K562 (cell line): ENCODE measurements around the gene PCDHGA5. TPM values are rescaled to one million over a fixed set of nuclear protein-coding genes. Genes with fewer than 3 reads are reported as not detected.

Source experiments
- ERF ChIP-seq: fragments of 450-650 bp; formaldehyde crosslinking; IDR thresholded peaks from 2 replicates; pipeline ENCODE4 v1.4.0; 2020; ENCODE audit warnings: mild to moderate bottlenecking, mixed read lengths
- MYC ChIP-seq, 2 experiments: fragments of 250-450 bp in 1 of 2; sonication (Bioruptor Pico) in 1 of 2; IDR thresholded peaks; 2 replicates each; pipeline versions ENCODE4 v1.5.1 to v1.6.1; 2012 to 2021; ENCODE audit warnings: low read depth in 2 of 2, borderline replicate concordance in 1 of 2, improper control_type of control experiment in 1 of 2, low read length in 1 of 2, mild to moderate bottlenecking in 1 of 2, moderate library complexity in 1 of 2
- OTX1 ChIP-seq: fragments of 450-650 bp; formaldehyde crosslinking; IDR thresholded peaks from 2 replicates; pipeline ENCODE4 v1.4.0; 2022; ENCODE audit warnings: mild to moderate bottlenecking
- PHF20 ChIP-seq: fragments of 450-650 bp; IDR thresholded peaks from 2 replicates; pipeline ENCODE4 v1.6.1; 2018; ENCODE audit not compliant: partially characterized antibody
- SMARCE1 ChIP-seq: fragments of 450-650 bp; IDR thresholded peaks from 2 replicates; pipeline ENCODE4 v1.7.1; 2016; ENCODE audit warnings: mild to moderate bottlenecking
- ZNF408 ChIP-seq: fragments of 250-450 bp; sonication (Bioruptor Pico); IDR thresholded peaks from 2 replicates; pipeline ENCODE4 v1.4.0; 2020; ENCODE audit warnings: low read depth, mild to moderate bottlenecking, moderate library complexity
- polyA plus RNA-seq, 8 experiments: library from polyadenylated mRNA; depleted of rRNA in 4 of 8; stranded (reverse) in 5 of 8; unstranded in 3 of 8; fragments of >200 nt; fragmentation: Nextera tagmentation in 2 of 8; fragmentation: Illumina TruSeq in 1 of 8; extraction: Ambion mirVana in 2 of 8; extraction: Trizol in 1 of 8; gene quantifications; 2 replicates each; pipeline versions ENCODE4 v1.2.1 to v1.2.3, GENCODE V29; 2011 to 2014; ENCODE audit warnings: inconsistent platforms in 1 of 8, missing spikeins in 1 of 8
- total RNA-seq, 7 experiments: library from RNA; depleted of rRNA in 6 of 7; stranded (reverse); fragments of >200 nt in 6 of 7; fragmentation: Illumina TruSeq in 2 of 7; extraction: Trizol in 2 of 7; gene quantifications; 2 replicates each; pipeline versions ENCODE4 v1.2.1 to v1.2.3, GENCODE V29; 2011 to 2021; ENCODE audit warnings: low replicate concordance in 1 of 7
- TF ChIP-seq, protein P1 (sequence below), 2 experiments: fragments of 450-650 bp in 1 of 2; sonication (generic) in 1 of 2; formaldehyde crosslinking in 1 of 2; IDR thresholded peaks; 2 replicates each; pipeline versions ENCODE4 v1.7.1 to v1.9.0; 2016 to 2022; ENCODE audit warnings: inconsistent platforms in 1 of 2, mild to moderate bottlenecking in 1 of 2, missing genetic modification reagents in 1 of 2
- TF ChIP-seq, protein P2 (sequence below), 2 experiments: fragments of 200-800 bp in 1 of 2; sonication (Bioruptor generic) in 1 of 2; sonication (generic) in 1 of 2; formaldehyde crosslinking in 1 of 2; IDR thresholded peaks in 1 of 2; conservative IDR thresholded peaks in 1 of 2; 2 replicates each; pipeline versions ENCODE4 v1.5.0 to v1.6.1; 2016 to 2020; ENCODE audit warnings: missing compliant biosample characterization in 1 of 2, missing genetic modification characterization in 1 of 2, missing genetic modification reagents in 1 of 2
- TF ChIP-seq, protein P3 (sequence below): fragments of 250-450 bp; sonication (Bioruptor Pico); IDR thresholded peaks from 2 replicates; pipeline ENCODE4 v1.4.0; 2020; ENCODE audit warnings: mild to moderate bottlenecking

PCDHGA5 gene
- total and polyA plus RNA-seq, 9 of the 15 experiments (the other 6 are each of a cell fraction or from before 2014, with no cell fraction given) = 0.01 to 0.18 (median 0.12) TPM; not detected in 1

DNA sequence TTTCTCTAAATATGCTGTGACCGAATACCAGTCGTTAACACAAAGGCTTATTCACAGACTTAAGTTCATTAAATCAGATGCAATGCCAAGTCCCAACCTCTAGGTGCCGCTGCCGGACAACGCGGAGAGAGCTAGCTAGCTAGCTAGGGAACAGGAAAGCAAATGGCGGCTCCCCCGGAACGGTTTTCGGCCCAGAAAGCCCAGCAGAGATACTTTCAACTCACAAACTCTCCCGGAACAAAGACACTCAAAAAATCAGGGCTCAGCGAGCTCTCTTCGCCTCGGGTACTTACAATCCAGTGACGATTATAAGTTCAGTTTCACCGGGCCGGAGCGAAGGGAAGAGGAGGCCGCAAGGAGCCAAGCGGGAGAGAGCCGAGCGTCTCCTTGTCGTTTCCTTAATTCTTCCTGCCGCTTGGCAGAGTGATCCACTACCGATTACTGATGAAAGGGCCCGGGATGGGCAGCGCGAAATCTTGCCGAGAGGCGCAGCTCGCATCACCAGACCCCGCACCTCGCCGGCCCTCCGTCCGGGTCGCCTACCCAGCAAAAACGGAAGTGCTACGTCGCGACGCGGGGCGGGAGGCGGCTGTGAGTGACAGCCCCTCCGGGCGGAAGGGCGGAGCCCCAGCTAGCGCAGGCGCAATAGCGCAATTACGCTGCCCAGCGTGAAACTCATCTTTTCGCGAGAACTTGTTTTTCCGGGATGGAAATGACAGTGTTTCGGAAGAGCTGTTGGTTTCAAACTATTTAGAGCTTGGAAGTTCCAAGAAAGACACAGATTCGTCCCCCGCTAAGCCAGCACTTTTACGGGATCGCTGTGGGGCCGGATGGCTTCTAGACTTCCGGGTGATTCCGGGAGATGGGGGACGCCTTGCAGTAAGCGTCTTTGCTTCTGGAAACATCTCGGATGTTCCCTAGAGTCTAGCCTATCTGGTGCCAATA, 43.5 kb upstream of the PCDHGA5 start, which contains the start of gene TAF7 (continued):
- TF ChIP-seq, protein P1, sequence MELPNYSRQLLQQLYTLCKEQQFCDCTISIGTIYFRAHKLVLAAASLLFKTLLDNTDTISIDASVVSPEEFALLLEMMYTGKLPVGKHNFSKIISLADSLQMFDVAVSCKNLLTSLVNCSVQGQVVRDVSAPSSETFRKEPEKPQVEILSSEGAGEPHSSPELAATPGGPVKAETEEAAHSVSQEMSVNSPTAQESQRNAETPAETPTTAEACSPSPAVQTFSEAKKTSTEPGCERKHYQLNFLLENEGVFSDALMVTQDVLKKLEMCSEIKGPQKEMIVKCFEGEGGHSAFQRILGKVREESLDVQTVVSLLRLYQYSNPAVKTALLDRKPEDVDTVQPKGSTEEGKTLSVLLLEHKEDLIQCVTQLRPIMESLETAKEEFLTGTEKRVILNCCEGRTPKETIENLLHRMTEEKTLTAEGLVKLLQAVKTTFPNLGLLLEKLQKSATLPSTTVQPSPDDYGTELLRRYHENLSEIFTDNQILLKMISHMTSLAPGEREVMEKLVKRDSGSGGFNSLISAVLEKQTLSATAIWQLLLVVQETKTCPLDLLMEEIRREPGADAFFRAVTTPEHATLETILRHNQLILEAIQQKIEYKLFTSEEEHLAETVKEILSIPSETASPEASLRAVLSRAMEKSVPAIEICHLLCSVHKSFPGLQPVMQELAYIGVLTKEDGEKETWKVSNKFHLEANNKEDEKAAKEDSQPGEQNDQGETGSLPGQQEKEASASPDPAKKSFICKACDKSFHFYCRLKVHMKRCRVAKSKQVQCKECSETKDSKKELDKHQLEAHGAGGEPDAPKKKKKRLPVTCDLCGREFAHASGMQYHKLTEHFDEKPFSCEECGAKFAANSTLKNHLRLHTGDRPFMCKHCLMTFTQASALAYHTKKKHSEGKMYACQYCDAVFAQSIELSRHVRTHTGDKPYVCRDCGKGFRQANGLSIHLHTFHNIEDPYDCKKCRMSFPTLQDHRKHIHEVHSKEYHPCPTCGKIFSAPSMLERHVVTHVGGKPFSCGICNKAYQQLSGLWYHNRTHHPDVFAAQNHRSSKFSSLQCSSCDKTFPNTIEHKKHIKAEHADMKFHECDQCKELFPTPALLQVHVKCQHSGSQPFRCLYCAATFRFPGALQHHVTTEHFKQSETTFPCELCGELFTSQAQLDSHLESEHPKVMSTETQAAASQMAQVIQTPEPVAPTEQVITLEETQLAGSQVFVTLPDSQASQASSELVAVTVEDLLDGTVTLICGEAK (IDR thresholded peaks at IDR 0.05) = peak; percentile 81
- TF ChIP-seq, protein P1 (CRISPR knock-in tag; IDR thresholded peaks at IDR 0.05) = no peak
- TF ChIP-seq, protein P2, sequence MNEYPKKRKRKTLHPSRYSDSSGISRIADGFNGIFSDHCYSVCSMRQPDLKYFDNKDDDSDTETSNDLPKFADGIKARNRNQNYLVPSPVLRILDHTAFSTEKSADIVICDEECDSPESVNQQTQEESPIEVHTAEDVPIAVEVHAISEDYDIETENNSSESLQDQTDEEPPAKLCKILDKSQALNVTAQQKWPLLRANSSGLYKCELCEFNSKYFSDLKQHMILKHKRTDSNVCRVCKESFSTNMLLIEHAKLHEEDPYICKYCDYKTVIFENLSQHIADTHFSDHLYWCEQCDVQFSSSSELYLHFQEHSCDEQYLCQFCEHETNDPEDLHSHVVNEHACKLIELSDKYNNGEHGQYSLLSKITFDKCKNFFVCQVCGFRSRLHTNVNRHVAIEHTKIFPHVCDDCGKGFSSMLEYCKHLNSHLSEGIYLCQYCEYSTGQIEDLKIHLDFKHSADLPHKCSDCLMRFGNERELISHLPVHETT (CRISPR knock-in tag; conservative IDR thresholded peaks at IDR 0.05 in 1 of 2, IDR thresholded peaks at IDR 0.05 in 1 of 2) = peak in 1 of 2 experiments; percentile 88; a peak in 2 of 4 replicates
- TF ChIP-seq OTX1 (CRISPR knock-in tag) = peak; percentile 9; the same call in 1 of the 2 replicates
- TF ChIP-seq ERF (CRISPR knock-in tag) = 0 out of 2 replicates have a peak, but pooled peaks have one; percentile 25
- peak; percentile 92 for TF ChIP-seq SMARCE1
- peak; percentile 71 for TF ChIP-seq PHF20
- TF ChIP-seq ZNF408 (CRISPR knock-in tag) = no peak
- TF ChIP-seq, protein P3, sequence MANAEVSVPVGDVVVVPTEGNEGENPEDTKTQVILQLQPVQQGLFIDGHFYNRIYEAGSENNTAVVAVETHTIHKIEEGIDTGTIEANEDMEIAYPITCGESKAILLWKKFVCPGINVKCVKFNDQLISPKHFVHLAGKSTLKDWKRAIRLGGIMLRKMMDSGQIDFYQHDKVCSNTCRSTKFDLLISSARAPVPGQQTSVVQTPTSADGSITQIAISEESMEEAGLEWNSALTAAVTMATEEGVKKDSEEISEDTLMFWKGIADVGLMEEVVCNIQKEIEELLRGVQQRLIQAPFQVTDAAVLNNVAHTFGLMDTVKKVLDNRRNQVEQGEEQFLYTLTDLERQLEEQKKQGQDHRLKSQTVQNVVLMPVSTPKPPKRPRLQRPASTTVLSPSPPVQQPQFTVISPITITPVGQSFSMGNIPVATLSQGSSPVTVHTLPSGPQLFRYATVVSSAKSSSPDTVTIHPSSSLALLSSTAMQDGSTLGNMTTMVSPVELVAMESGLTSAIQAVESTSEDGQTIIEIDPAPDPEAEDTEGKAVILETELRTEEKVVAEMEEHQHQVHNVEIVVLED = peak; percentile 87
- peak; percentile 12; the same call in 1 of the 2 replicates for TF ChIP-seq MYC (IDR thresholded peaks at IDR 0.05; ENCODE audit: low read depth, low read length)
- TF ChIP-seq MYC (CRISPR knock-in tag; IDR thresholded peaks at IDR 0.05; ENCODE audit: borderline replicate concordance, low read depth) = no peak
